ENCODE results near the gene DPYSL4.

DPYSL4 gene

GRCh38 chr10:132145002-132145401 lies 41.7 kb upstream of the DPYSL4 start:
- H3K4me3 ChIP-seq (ENCODE audit: low read length): no peak overlapping the region
- no peak overlapping the region for H2AFZ ChIP-seq (ENCODE audit: low read depth, low read length)
- H3K4me1 ChIP-seq (ENCODE audit: insufficient read depth, low read length): no peaks in the 10 kb centered on the region
- H3K9me3 ChIP-seq (ENCODE audit: low read length): no peaks in the 10 kb centered on the region
- peaks cover 26% of the 10 kb centered on the region for H3K27me3 ChIP-seq (ENCODE audit: insufficient read depth, low read length)
- H3K36me3 ChIP-seq (ENCODE audit: insufficient read depth, low read length): no peaks in the 10 kb centered on the region

- no peak overlapping the region for H2AFZ ChIP-seq (ENCODE audit: low read depth, low read length)
- H3K4me1 ChIP-seq (ENCODE audit: insufficient read depth, low read length): no peaks in the 10 kb centered on the region
- no peaks in the 10 kb centered on the region for H3K9me3 ChIP-seq (ENCODE audit: low read length)
- no peaks in the 10 kb centered on the region for H3K36me3 ChIP-seq (ENCODE audit: insufficient read depth, low read length)
- peaks cover 26% of the 10 kb centered on the region for H3K27me3 ChIP-seq (ENCODE audit: insufficient read depth, low read length)
- H3K4me3 ChIP-seq (ENCODE audit: low read length): no peak overlapping the region
Observed at GRCh38 chr10:132145521-132146185, 41.1 kb upstream of the DPYSL4 start.

- Histone ChIP-seq H3K4me1 (ENCODE audit: insufficient read depth, low read length) (no peaks in the 10 kb centered on the region), H3K36me3 (ENCODE audit: insufficient read depth, low read length) (no peaks in the 10 kb centered on the region), H3K9me3 (ENCODE audit: low read length) (no peaks in the 10 kb centered on the region), H2AFZ (ENCODE audit: low read depth, low read length) (no peak overlapping the region), H3K27me3 (ENCODE audit: insufficient read depth, low read length) (peaks cover 26% of the 10 kb centered on the region), H3K4me3 (ENCODE audit: low read length) (no peak overlapping the region)
Observed at GRCh38 chr10:132146271-132146671, 40.5 kb upstream of the DPYSL4 start.

GRCh38 chr10:132146941-132147915 lies 39.5 kb upstream of the DPYSL4 start:
- no peaks in the 10 kb centered on the region for H3K9me3 ChIP-seq (ENCODE audit: low read length)
- no peaks in the 10 kb centered on the region for H3K36me3 ChIP-seq (ENCODE audit: insufficient read depth, low read length)
- peaks cover 26% of the 10 kb centered on the region for H3K27me3 ChIP-seq (ENCODE audit: insufficient read depth, low read length)
- H3K4me1 ChIP-seq (ENCODE audit: insufficient read depth, low read length): no peaks in the 10 kb centered on the region
- H2AFZ ChIP-seq (ENCODE audit: low read depth, low read length): no peak overlapping the region
- no peak overlapping the region for H3K4me3 ChIP-seq (ENCODE audit: low read length)

GRCh38 chr10:132148261-132149251 lies 38.2 kb upstream of the DPYSL4 start:
- Histone ChIP-seq H3K27me3 (ENCODE audit: insufficient read depth, low read length) (peaks cover 22% of the 10 kb centered on the region), H2AFZ (ENCODE audit: low read depth, low read length) (no peak overlapping the region), H3K36me3 (ENCODE audit: insufficient read depth, low read length) (no peaks in the 10 kb centered on the region), H3K9me3 (ENCODE audit: low read length) (no peaks in the 10 kb centered on the region), H3K4me1 (ENCODE audit: insufficient read depth, low read length) (no peaks in the 10 kb centered on the region), H3K4me3 (ENCODE audit: low read length) (no peak overlapping the region)

- no peak overlapping the region for H3K4me3 ChIP-seq (ENCODE audit: low read length)
- no peaks in the 10 kb centered on the region for H3K36me3 ChIP-seq (ENCODE audit: insufficient read depth, low read length)
- peaks cover 16% of the 10 kb centered on the region for H3K27me3 ChIP-seq (ENCODE audit: insufficient read depth, low read length)
- no peaks in the 10 kb centered on the region for H3K9me3 ChIP-seq (ENCODE audit: low read length)
- no peak overlapping the region for H2AFZ ChIP-seq (ENCODE audit: low read depth, low read length)
- H3K4me1 ChIP-seq (ENCODE audit: insufficient read depth, low read length): no peaks in the 10 kb centered on the region
Observed at GRCh38 chr10:132149271-132149670, 37.5 kb upstream of the DPYSL4 start.

GRCh38 chr10:132149917-132150316 lies 36.8 kb upstream of the DPYSL4 start:
- H3K27me3 ChIP-seq (ENCODE audit: insufficient read depth, low read length): peaks cover 11% of the 10 kb centered on the region
- no peak overlapping the region for H2AFZ ChIP-seq (ENCODE audit: low read depth, low read length)
- no peaks in the 10 kb centered on the region for H3K4me1 ChIP-seq (ENCODE audit: insufficient read depth, low read length)
- H3K4me3 ChIP-seq (ENCODE audit: low read length): no peak overlapping the region
- H3K9me3 ChIP-seq (ENCODE audit: low read length): peaks cover under 1% of the 10 kb centered on the region
- no peaks in the 10 kb centered on the region for H3K36me3 ChIP-seq (ENCODE audit: insufficient read depth, low read length)

GRCh38 chr10:132150777-132151176 lies 36.0 kb upstream of the DPYSL4 start:
- H3K27me3 ChIP-seq (ENCODE audit: insufficient read depth, low read length): peaks cover 4% of the 10 kb centered on the region
- H3K4me3 ChIP-seq (ENCODE audit: low read length): no peak overlapping the region
- no peaks in the 10 kb centered on the region for H3K36me3 ChIP-seq (ENCODE audit: insufficient read depth, low read length)
- peaks cover 3% of the 10 kb centered on the region for H3K9me3 ChIP-seq (ENCODE audit: low read length)
- H3K4me1 ChIP-seq (ENCODE audit: insufficient read depth, low read length): no peaks in the 10 kb centered on the region
- H2AFZ ChIP-seq (ENCODE audit: low read depth, low read length): no peak overlapping the region

- Histone ChIP-seq H3K9me3 (ENCODE audit: low read length) (peaks cover 3% of the 10 kb centered on the region), H3K27me3 (ENCODE audit: insufficient read depth, low read length) (peaks cover 4% of the 10 kb centered on the region), H3K4me3 (ENCODE audit: low read length) (no peak overlapping the region), H3K4me1 (ENCODE audit: insufficient read depth, low read length) (no peaks in the 10 kb centered on the region), H3K36me3 (ENCODE audit: insufficient read depth, low read length) (no peaks in the 10 kb centered on the region), H2AFZ (ENCODE audit: low read depth, low read length) (no peak overlapping the region)
Observed at GRCh38 chr10:132151286-132151950, 35.3 kb upstream of the DPYSL4 start.

GRCh38 chr10:132151951-132152505 lies 34.7 kb upstream of the DPYSL4 start:
- H3K36me3 ChIP-seq (ENCODE audit: insufficient read depth, low read length): no peaks in the 10 kb centered on the region
- no peak overlapping the region for H3K4me3 ChIP-seq (ENCODE audit: low read length)
- H3K4me1 ChIP-seq (ENCODE audit: insufficient read depth, low read length): no peaks in the 10 kb centered on the region
- H3K27me3 ChIP-seq (ENCODE audit: insufficient read depth, low read length): no peaks in the 10 kb centered on the region
- H3K9me3 ChIP-seq (ENCODE audit: low read length): peaks cover 3% of the 10 kb centered on the region
- no peak overlapping the region for H2AFZ ChIP-seq (ENCODE audit: low read depth, low read length)

GRCh38 chr10:132152896-132153580 lies 33.7 kb upstream of the DPYSL4 start:
- no peaks in the 10 kb centered on the region for H3K36me3 ChIP-seq (ENCODE audit: insufficient read depth, low read length)
- no peak overlapping the region for H2AFZ ChIP-seq (ENCODE audit: low read depth, low read length)
- peaks cover 3% of the 10 kb centered on the region for H3K9me3 ChIP-seq (ENCODE audit: low read length)
- H3K4me1 ChIP-seq (ENCODE audit: insufficient read depth, low read length): no peaks in the 10 kb centered on the region
- H3K4me3 ChIP-seq (ENCODE audit: low read length): no peak overlapping the region
- H3K27me3 ChIP-seq (ENCODE audit: insufficient read depth, low read length): no peaks in the 10 kb centered on the region
